Measurements from ENCODE around the gene SH2D3C. TPM values are rescaled to one million over a fixed set of nuclear protein-coding genes. Genes with fewer than 3 reads are reported as not detected.

Gene SH2D3C
- total and polyA plus RNA-seq, 9 of the 15 experiments (the other 6 are each of a cell fraction or from before 2014, with no cell fraction given): 0.03 to 1.2 (median 0.22) TPM; not detected in 1

DNA sequence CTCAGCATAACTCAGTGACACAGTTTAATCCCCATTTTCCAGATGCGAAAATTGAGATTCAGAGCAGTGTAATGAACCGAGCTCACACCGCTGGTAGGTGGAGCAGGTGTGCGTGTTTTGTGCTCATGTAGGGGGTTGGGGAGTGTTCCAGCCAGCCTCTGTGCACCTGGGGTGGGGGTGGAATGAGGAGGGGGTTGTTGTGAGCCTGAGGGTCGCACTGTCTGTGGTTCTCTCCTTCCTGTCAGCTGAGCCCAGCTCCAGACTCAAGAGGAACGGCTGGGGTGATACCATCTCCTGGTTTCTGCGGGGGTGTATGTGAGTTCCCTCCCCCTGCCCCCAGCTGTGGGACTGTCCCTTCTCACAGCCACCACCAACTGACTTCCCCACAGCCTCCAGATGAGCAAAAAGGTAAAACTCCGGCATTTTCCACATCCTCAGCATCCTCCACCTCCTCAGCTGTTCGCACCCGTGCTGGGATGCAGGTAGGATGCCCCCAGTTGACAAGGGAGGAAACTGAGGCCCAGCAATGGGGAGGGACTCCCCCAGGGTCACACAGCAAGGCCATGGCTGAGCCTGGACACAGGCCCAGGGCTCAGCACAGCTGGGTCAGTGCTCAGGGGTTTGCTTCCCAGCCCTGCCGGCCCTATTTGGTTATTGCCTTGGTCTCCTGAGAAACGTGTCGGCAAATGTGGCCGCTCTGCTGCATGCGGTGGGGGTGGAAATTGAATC lies 2.1 kb downstream of the SH2D3C start (continued):
- no peak for TF ChIP-seq GTF2A2 (tag; IDR thresholded peaks at IDR 0.05)
- TF ChIP-seq ATF1 (CRISPR knock-in tag; IDR thresholded peaks at IDR 0.05): no peak
- no peak for TF ChIP-seq ATF1 (tag; IDR thresholded peaks at IDR 0.05)
- TF ChIP-seq STAT5B (CRISPR knock-in tag; IDR thresholded peaks at IDR 0.05): no peak
- TF ChIP-seq, protein P1, sequence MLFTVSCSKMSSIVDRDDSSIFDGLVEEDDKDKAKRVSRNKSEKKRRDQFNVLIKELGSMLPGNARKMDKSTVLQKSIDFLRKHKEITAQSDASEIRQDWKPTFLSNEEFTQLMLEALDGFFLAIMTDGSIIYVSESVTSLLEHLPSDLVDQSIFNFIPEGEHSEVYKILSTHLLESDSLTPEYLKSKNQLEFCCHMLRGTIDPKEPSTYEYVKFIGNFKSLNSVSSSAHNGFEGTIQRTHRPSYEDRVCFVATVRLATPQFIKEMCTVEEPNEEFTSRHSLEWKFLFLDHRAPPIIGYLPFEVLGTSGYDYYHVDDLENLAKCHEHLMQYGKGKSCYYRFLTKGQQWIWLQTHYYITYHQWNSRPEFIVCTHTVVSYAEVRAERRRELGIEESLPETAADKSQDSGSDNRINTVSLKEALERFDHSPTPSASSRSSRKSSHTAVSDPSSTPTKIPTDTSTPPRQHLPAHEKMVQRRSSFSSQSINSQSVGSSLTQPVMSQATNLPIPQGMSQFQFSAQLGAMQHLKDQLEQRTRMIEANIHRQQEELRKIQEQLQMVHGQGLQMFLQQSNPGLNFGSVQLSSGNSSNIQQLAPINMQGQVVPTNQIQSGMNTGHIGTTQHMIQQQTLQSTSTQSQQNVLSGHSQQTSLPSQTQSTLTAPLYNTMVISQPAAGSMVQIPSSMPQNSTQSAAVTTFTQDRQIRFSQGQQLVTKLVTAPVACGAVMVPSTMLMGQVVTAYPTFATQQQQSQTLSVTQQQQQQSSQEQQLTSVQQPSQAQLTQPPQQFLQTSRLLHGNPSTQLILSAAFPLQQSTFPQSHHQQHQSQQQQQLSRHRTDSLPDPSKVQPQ (CRISPR knock-in tag; IDR thresholded peaks at IDR 0.05; ENCODE audit: borderline replicate concordance): no peak
- TF ChIP-seq ZNF586 (CRISPR knock-in tag; conservative IDR thresholded peaks at IDR 0.05): no peak
- no peak for TF ChIP-seq NEUROD1 (IDR thresholded peaks at IDR 0.05; ENCODE audit: borderline replicate concordance, low read depth, low read length, partially characterized antibody)
- no peak for TF ChIP-seq NCOR1 (IDR thresholded peaks at IDR 0.05)
- TF ChIP-seq TAL1 (IDR thresholded peaks at IDR 0.05): no peak
- TF ChIP-seq RBM34 (IDR thresholded peaks at IDR 0.05; ENCODE audit: borderline replicate concordance, insufficient read depth, low read length): no peak
- TF ChIP-seq ARNT (IDR thresholded peaks at IDR 0.05): no peak
- no peak for TF ChIP-seq PTTG1 (tag; IDR thresholded peaks at IDR 0.05; ENCODE audit: low read depth)
- TF ChIP-seq NR3C1 (CRISPR knock-in tag; IDR thresholded peaks at IDR 0.05): no peak
- TF ChIP-seq TCF7L2 (IDR thresholded peaks at IDR 0.05; ENCODE audit: low read depth, low read length): peak; percentile 98
- no peak for TF ChIP-seq ZNF764 (CRISPR knock-in tag; IDR thresholded peaks at IDR 0.05; ENCODE audit: low read depth)
- TF ChIP-seq SAFB (IDR thresholded peaks at IDR 0.05; ENCODE audit: borderline replicate concordance, low read depth, low read length): no peak
- TF ChIP-seq ZZZ3 (IDR thresholded peaks at IDR 0.05): no peak
- no peak for TF ChIP-seq SFPQ (IDR thresholded peaks at IDR 0.05; ENCODE audit: low read depth, low read length)
- TF ChIP-seq MYBL2 (IDR thresholded peaks at IDR 0.05; ENCODE audit: low read depth): no peak
- no peak for TF ChIP-seq MYBL2 (CRISPR knock-in tag; IDR thresholded peaks at IDR 0.05; ENCODE audit: borderline replicate concordance)
- TF ChIP-seq GTF2E2 (tag; IDR thresholded peaks at IDR 0.05): no peak
- TF ChIP-seq, protein P2, sequence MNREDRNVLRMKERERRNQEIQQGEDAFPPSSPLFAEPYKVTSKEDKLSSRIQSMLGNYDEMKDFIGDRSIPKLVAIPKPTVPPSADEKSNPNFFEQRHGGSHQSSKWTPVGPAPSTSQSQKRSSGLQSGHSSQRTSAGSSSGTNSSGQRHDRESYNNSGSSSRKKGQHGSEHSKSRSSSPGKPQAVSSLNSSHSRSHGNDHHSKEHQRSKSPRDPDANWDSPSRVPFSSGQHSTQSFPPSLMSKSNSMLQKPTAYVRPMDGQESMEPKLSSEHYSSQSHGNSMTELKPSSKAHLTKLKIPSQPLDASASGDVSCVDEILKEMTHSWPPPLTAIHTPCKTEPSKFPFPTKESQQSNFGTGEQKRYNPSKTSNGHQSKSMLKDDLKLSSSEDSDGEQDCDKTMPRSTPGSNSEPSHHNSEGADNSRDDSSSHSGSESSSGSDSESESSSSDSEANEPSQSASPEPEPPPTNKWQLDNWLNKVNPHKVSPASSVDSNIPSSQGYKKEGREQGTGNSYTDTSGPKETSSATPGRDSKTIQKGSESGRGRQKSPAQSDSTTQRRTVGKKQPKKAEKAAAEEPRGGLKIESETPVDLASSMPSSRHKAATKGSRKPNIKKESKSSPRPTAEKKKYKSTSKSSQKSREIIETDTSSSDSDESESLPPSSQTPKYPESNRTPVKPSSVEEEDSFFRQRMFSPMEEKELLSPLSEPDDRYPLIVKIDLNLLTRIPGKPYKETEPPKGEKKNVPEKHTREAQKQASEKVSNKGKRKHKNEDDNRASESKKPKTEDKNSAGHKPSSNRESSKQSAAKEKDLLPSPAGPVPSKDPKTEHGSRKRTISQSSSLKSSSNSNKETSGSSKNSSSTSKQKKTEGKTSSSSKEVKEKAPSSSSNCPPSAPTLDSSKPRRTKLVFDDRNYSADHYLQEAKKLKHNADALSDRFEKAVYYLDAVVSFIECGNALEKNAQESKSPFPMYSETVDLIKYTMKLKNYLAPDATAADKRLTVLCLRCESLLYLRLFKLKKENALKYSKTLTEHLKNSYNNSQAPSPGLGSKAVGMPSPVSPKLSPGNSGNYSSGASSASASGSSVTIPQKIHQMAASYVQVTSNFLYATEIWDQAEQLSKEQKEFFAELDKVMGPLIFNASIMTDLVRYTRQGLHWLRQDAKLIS (CRISPR knock-in tag; IDR thresholded peaks at IDR 0.05): no peak

Measured in K562 (cell line).